Upper lobe of left lung (tissue), 6 donors: ENCODE data around the gene RASIP1. TPM values are rescaled to one million over a fixed set of nuclear protein-coding genes. Genes with fewer than 3 reads are reported as not detected.
"Not testable (repeated sequence)": the region's sequence is repeated elsewhere in the genome, so short reads cannot be mapped to it uniquely, and the experiment has no call there.

Source experiments
- ATAC-seq, 2 donors: fragments of 200-7000 bp; cut with Tn5 transposase; one replicate each; pipeline ENCODE4 v1.9.1; 2022; ENCODE audit warnings: mild to moderate bottlenecking in 2 of 2, moderate library complexity in 2 of 2; ENCODE audit not compliant: low FRiP score in 2 of 2
- DNase-seq, 2 donors: peaks; one replicate each; pipeline ENCODE4 v3.0.0-alpha.2; 2019 to 2020
- H3K27ac ChIP-seq, 4 donors: fragments of 200-600 bp; sonication (generic); one replicate each; pipeline ENCODE4 v1.5.1; 2016 to 2019
- H3K27me3 ChIP-seq, 4 donors: fragments of 200-600 bp; sonication (generic); one replicate each; pipeline ENCODE4 v1.5.1; 2017 to 2019
- H3K36me3 ChIP-seq, 4 donors: fragments of 200-600 bp; sonication (generic); one replicate each; pipeline ENCODE4 v1.5.1; 2016 to 2019
- H3K4me1 ChIP-seq, 4 donors: fragments of 200-600 bp; sonication (generic); one replicate each; pipeline ENCODE4 v1.5.1; 2018 to 2019
- H3K4me3 ChIP-seq, 4 donors: fragments of 200-600 bp; sonication (generic); one replicate each; pipeline ENCODE4 v1.5.1; 2017 to 2019; ENCODE audit warnings: mild to moderate bottlenecking in 2 of 4, moderate library complexity in 1 of 4
- H3K9me3 ChIP-seq, 4 donors: fragments of 200-600 bp; sonication (generic); one replicate each; pipeline ENCODE4 v1.5.1; 2018 to 2019
- CTCF ChIP-seq, 6 experiments: fragments of 450-650 bp in 4 of 6; fragments of 200-600 bp in 2 of 6; sonication (generic) in 2 of 6; IDR thresholded peaks; one replicate each; pipeline ENCODE4 v1.5.1; 2016 to 2019; ENCODE audit warnings: antibody characterized with exemption in 6 of 6
- EP300 ChIP-seq, 4 donors: sonication (generic); formaldehyde crosslinking; IDR thresholded peaks; one replicate each; pipeline ENCODE4 v1.5.1; 2017; ENCODE audit warnings: antibody characterized with exemption in 4 of 4, control low read depth in 2 of 4
- POLR2A ChIP-seq, 4 donors: fragments of 450-650 bp; IDR thresholded peaks; one replicate each; pipeline ENCODE4 v1.5.1; 2016 to 2017; ENCODE audit warnings: antibody characterized with exemption in 4 of 4, mild to moderate bottlenecking in 2 of 4
- POLR2AphosphoS5 ChIP-seq, 2 donors: sonication (generic); formaldehyde crosslinking; IDR thresholded peaks; one replicate each; pipeline ENCODE4 v1.5.1; 2017; ENCODE audit warnings: antibody characterized with exemption in 2 of 2
- WGBS, 2 donors: methylation state at CpG; one replicate each; pipeline ENCODE4 v1.1.5; 2017 to 2018; 5-methylcytosine and 5-hydroxymethylcytosine counted together
- total RNA-seq, 6 donors: library from RNA; depleted of rRNA in 4 of 6; stranded (reverse); fragments of >200 nt in 4 of 6; gene quantifications; one replicate each; pipeline versions ENCODE4 v1.1.0 to v1.2.1, GENCODE V29; 2016 to 2021
- donor health status: DM: no; HTN: no; CAD: no; lungs with moderate emphysema.
- donor health status: DM: no; HTN: yes; CAD: no; lungs with severe emphysema.

RASIP1 gene
- total RNA-seq, 6 donors from 2014 or later, result 14.7 to 74.4 (median 26.3) TPM

GRCh38 chr19:48770734-48771472, 30.5 kb upstream of the RASIP1 start:
- TF ChIP-seq CTCF (IDR thresholded peaks at IDR 0.05), result no peak
- no peak for TF ChIP-seq POLR2A (IDR thresholded peaks at IDR 0.05)
- TF ChIP-seq EP300 (IDR thresholded peaks at IDR 0.05), result no peak
- no peak for TF ChIP-seq POLR2AphosphoS5 (IDR thresholded peaks at IDR 0.05)
- Histone ChIP-seq H3K4me3 (no peak overlapping the region), H3K4me1 (peaks cover 0 to 4% (median 0%) of the 10 kb centered on the region in 4 donors), H3K27ac (peak overlapping the region in 3 of 4 donors; percentile 45 to 63 (median 57)), H3K27me3 (no peaks in the 10 kb centered on the region), H3K36me3 (no peaks in the 10 kb centered on the region), H3K9me3 (no peaks in the 10 kb centered on the region)
- DNase-seq (peak in 1 of 2 donors; percentile 60), ATAC-seq (no peak)
- WGBS, 2 donors, result 77 to 80% methylated on average over 18 to 20 of the region's 20 CpGs

GRCh38 chr19:48770266-48770665, 29.9 kb upstream of the RASIP1 start:
- Histone ChIP-seq H3K27me3 (no peaks in the 10 kb centered on the region), H3K4me1 (peaks cover 0 to 4% (median 0%) of the 10 kb centered on the region in 4 donors), H3K27ac (peak overlapping the region in 3 of 4 donors; percentile 45 to 63 (median 57)), H3K36me3 (no peaks in the 10 kb centered on the region), H3K4me3 (no peak overlapping the region), H3K9me3 (no peaks in the 10 kb centered on the region)
- TF ChIP-seq POLR2AphosphoS5 (IDR thresholded peaks at IDR 0.05) (no peak), POLR2A (IDR thresholded peaks at IDR 0.05) (no peak), EP300 (IDR thresholded peaks at IDR 0.05) (no peak), CTCF (IDR thresholded peaks at IDR 0.05) (no peak)
- DNase-seq (peak in 1 of 2 donors; percentile 34), ATAC-seq (peak in 1 of 2 donors; percentile 85)
- WGBS, 2 donors, result 77 to 86% methylated on average over 7 of the region's 7 CpGs

DNA sequence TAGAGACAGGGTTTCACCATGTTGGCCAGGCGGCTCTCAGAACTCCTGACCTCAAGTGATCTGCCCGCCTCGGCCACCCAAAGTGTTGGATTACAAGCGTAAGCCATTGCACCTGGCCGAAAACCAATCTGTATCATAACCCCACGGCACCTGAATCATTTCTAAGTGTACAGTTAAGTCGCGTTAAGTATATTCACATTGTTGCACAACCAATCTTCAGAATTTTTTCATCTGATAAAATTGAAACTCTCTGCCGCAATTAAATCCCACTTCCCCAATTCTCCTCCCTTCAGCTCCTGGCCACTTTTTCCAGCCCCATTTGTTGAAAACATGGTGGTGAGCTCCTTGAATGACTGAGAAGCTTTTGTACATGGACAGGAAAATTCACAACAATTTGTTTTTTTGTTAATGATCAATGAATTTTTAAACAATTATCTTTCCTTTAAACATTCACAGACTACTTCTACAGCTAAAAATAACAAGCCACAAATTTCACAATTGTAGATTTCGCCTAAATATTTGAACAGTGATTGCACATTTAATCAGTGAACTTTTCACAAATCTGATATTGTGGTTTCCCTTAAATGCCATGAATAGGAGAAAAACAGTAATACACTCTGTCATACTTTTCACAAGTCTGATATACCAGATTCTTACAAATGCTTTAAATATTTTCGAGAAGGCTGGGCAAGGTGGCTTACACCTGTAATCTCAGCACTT, 28.7 kb upstream of the RASIP1 start:
- Histone ChIP-seq H3K27me3 (no peaks in the 10 kb centered on the region), H3K4me1 (no peaks in the 10 kb centered on the region), H3K4me3 (no peak overlapping the region), H3K9me3 (no peaks in the 10 kb centered on the region), H3K36me3 (no peaks in the 10 kb centered on the region), H3K27ac (peak overlapping the region in 2 of 4 donors; percentile 45 to 63)
- 48 to 61% methylated on average over 10 to 11 of the region's 11 CpGs for WGBS, 2 donors
- ATAC-seq (no peak), DNase-seq (peak in 1 of 2 donors; percentile 57)
- TF ChIP-seq POLR2AphosphoS5 (IDR thresholded peaks at IDR 0.05), result no peak
- no peak for TF ChIP-seq EP300 (IDR thresholded peaks at IDR 0.05)
- TF ChIP-seq POLR2A (IDR thresholded peaks at IDR 0.05), result no peak
- TF ChIP-seq CTCF (IDR thresholded peaks at IDR 0.05), result no peak

GRCh38 chr19:48768171-48768753, 27.9 kb upstream of the RASIP1 start:
- H3K27ac ChIP-seq, result peak overlapping the region in 1 of 4 donors; percentile 44
- 54% methylated on average over 5 to 6 of the region's 6 CpGs for WGBS, 2 donors
- H3K4me1 ChIP-seq, H3K27me3 ChIP-seq, DNase-seq, ATAC-seq, H3K4me3 ChIP-seq, H3K9me3 ChIP-seq, H3K36me3 ChIP-seq: not testable (repeated sequence)

GRCh38 chr19:48765816-48766215, 25.4 kb upstream of the RASIP1 start:
- not testable (repeated sequence) for DNase-seq, H3K27ac ChIP-seq, ATAC-seq, H3K27me3 ChIP-seq, H3K4me1 ChIP-seq, H3K36me3 ChIP-seq, H3K4me3 ChIP-seq, H3K9me3 ChIP-seq
- 55 to 56% methylated on average over 5 of the region's 5 CpGs for WGBS, 2 donors
